HCT116 (cell line): Measurements from ENCODE around the gene RET.

Experiments used
- CEBPB ChIP-seq: IDR thresholded peaks from 2 replicates; pipeline ENCODE4 v1.6.1; 2012; ENCODE audit warnings: low read depth
- EZH2phosphoT487 ChIP-seq: fragments of 200-600 bp; IDR thresholded peaks from 2 replicates; pipeline ENCODE4 v1.6.1; 2018; ENCODE audit warnings: antibody characterized with exemption, borderline replicate concordance
- JUND ChIP-seq: IDR thresholded peaks from 2 replicates; pipeline ENCODE4 v1.6.1; 2012
- MAX ChIP-seq: IDR thresholded peaks from 2 replicates; pipeline ENCODE4 v1.6.1; 2012
- POLR2A ChIP-seq: IDR thresholded peaks from 2 replicates; pipeline ENCODE4 v1.7.0; 2011; ENCODE audit warnings: borderline replicate concordance; ENCODE audit not compliant: insufficient read depth, insufficient read length; ENCODE audit errors: extremely low read depth
- POLR2AphosphoS5 ChIP-seq: IDR thresholded peaks from 2 replicates; pipeline ENCODE4 v1.6.1; 2011; ENCODE audit warnings: mild to moderate bottlenecking, low read depth, low read length, moderate library complexity
- REST ChIP-seq: IDR thresholded peaks from 2 replicates; pipeline ENCODE4 v1.6.1; 2012; ENCODE audit warnings: low read depth
- TF ChIP-seq, protein P1 (sequence below), 3 experiments: fragments of 200-600 bp in 1 of 3; sonication (generic) in 1 of 3; IDR thresholded peaks in 2 of 3; conservative IDR thresholded peaks in 1 of 3; 2 replicates each; pipeline ENCODE4 v1.5.1; 2012 to 2017; ENCODE audit warnings: low read depth in 2 of 3, low read length in 2 of 3, antibody characterized with exemption in 1 of 3, borderline replicate concordance in 1 of 3, control low read depth in 1 of 3, mild to moderate bottlenecking in 1 of 3, mixed read lengths in 1 of 3, mixed run types in 1 of 3, moderate library complexity in 1 of 3; ENCODE audit not compliant: insufficient read depth in 1 of 3

DNA sequence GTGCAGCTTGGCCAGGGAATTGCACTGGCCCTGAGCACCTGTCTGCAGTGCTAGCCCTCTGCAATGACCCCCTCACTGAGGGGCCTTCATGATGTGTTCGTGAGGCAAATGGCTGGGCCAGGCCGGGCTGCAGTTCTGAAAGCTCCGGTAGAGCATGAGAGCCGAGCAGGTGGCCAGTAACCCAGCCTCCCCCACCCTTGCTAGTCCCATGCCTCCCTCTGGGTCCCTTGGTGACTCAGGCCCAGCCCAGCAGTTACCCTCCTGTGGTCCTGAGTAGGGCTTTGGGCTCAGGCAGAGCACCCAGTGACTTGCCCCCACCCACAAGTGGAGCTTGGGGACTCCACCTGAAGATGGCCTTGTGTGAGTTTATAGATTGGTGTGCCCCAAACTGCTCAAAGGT, 45.2 kb downstream of the RET start:
- TF ChIP-seq, protein P1, sequence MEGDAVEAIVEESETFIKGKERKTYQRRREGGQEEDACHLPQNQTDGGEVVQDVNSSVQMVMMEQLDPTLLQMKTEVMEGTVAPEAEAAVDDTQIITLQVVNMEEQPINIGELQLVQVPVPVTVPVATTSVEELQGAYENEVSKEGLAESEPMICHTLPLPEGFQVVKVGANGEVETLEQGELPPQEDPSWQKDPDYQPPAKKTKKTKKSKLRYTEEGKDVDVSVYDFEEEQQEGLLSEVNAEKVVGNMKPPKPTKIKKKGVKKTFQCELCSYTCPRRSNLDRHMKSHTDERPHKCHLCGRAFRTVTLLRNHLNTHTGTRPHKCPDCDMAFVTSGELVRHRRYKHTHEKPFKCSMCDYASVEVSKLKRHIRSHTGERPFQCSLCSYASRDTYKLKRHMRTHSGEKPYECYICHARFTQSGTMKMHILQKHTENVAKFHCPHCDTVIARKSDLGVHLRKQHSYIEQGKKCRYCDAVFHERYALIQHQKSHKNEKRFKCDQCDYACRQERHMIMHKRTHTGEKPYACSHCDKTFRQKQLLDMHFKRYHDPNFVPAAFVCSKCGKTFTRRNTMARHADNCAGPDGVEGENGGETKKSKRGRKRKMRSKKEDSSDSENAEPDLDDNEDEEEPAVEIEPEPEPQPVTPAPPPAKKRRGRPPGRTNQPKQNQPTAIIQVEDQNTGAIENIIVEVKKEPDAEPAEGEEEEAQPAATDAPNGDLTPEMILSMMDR (IDR thresholded peaks at IDR 0.05 in 2 of 3, conservative IDR thresholded peaks at IDR 0.05 in 1 of 3; ENCODE audit: borderline replicate concordance in 1 of 3, insufficient read depth in 1 of 3, low read depth in 2 of 3, low read length in 2 of 3): no peak
- TF ChIP-seq POLR2A: no peak
- TF ChIP-seq POLR2AphosphoS5: no peak
- no peak for TF ChIP-seq JUND
- TF ChIP-seq REST: no peak
- no peak for TF ChIP-seq CEBPB
- no peak for TF ChIP-seq EZH2phosphoT487
- TF ChIP-seq MAX: no peak
